HG03095 (cell line): ENCODE results near the gene MED6.

ENCODE experiments used
- ATAC-seq: cut with Tn5 transposase; IDR thresholded peaks from one replicate; pipeline ENCODE4 v1.9.1; 2021; ENCODE audit warnings: moderate library complexity; ENCODE audit not compliant: unreplicated experiment

MED6 gene

GRCh38 chr14:70599345-70599744 lies 1.1 kb downstream of the MED6 start:
- ATAC-seq, result no peak

GRCh38 chr14:70597731-70598130 lies 2.7 kb downstream of the MED6 start:
- ATAC-seq, result no peak

GRCh38 chr14:70595443-70596185 lies 4.8 kb downstream of the MED6 start:
- ATAC-seq, result no peak

GRCh38 chr14:70594461-70594860 lies 6.0 kb downstream of the MED6 start:
- ATAC-seq, result no peak

GRCh38 chr14:70585231-70585630 lies 15.2 kb downstream of the MED6 start:
- ATAC-seq, result no peak

GRCh38 chr14:70576891-70577290 lies 23.6 kb downstream of the MED6 start:
- ATAC-seq, result no peak

- ATAC-seq, result no peak
Observed at GRCh38 chr14:70573050-70573449, 27.4 kb downstream of the MED6 start.

GRCh38 chr14:70571139-70571538 lies 29.3 kb downstream of the MED6 start:
- ATAC-seq, result no peak

GRCh38 chr14:70567791-70568190 lies 32.7 kb downstream of the MED6 start:
- ATAC-seq, result no peak

GRCh38 chr14:70563869-70564268 lies 36.6 kb downstream of the MED6 start:
- no peak for ATAC-seq

- ATAC-seq, result no peak
Observed at GRCh38 chr14:70563417-70563816, 37.0 kb downstream of the MED6 start.

GRCh38 chr14:70558356-70558755 lies 42.1 kb downstream of the MED6 start:
- ATAC-seq, result no peak

- no peak for ATAC-seq
Observed at GRCh38 chr14:70555890-70556289, 44.6 kb downstream of the MED6 start.

- ATAC-seq, result no peak
Observed at GRCh38 chr14:70538087-70538486, 62.4 kb downstream of the MED6 start.

- ATAC-seq, result no peak
Observed at GRCh38 chr14:70536830-70537229, 63.6 kb downstream of the MED6 start.

GRCh38 chr14:70534904-70535303 lies 65.6 kb downstream of the MED6 start, which contains the start of gene ADAM20:
Gene ADAM20 (minus strand): TSS chr14:70535004. CDS start chr14:70524757, 10,247 bp downstream.
- no peak for ATAC-seq
